Gastrocnemius medialis (tissue), 4 donors: ENCODE measurements around the gene RARA.

Experiments used
- CTCF ChIP-seq, 5 experiments: fragments of 450-650 bp in 3 of 5; fragments of 200-600 bp in 2 of 5; sonication (generic) in 2 of 5; IDR thresholded peaks in 4 of 5; conservative IDR thresholded peaks in 1 of 5; 1 replicate in 4 of 5; 2 replicates in 1 of 5; pipeline ENCODE4 v1.5.1; 2016 to 2019; ENCODE audit warnings: antibody characterized with exemption in 5 of 5, mild to moderate bottlenecking in 3 of 5, moderate library complexity in 3 of 5
- POLR2A ChIP-seq, 2 donors: fragments of 450-650 bp; IDR thresholded peaks; one replicate each; pipeline ENCODE4 v1.6.1; 2017; ENCODE audit warnings: antibody characterized with exemption in 2 of 2, mild to moderate bottlenecking in 2 of 2, moderate library complexity in 2 of 2

GRCh38 chr17:40352237-40352778, 43.3 kb downstream of the RARA start:
- TF ChIP-seq CTCF (IDR thresholded peaks at IDR 0.05 in 4 of 5, conservative IDR thresholded peaks at IDR 0.05 in 1 of 5) (no peak), POLR2A (IDR thresholded peaks at IDR 0.05) (no peak)
